ENCODE results near the gene IL1RAPL1.
"Not testable (repeated sequence)": the region's sequence is repeated elsewhere in the genome, so short reads cannot be mapped to it uniquely, and the experiment has no call there.

Gene IL1RAPL1

GRCh38 chrX:29107231-29107630, 520.0 kb downstream of the IL1RAPL1 start:
- no peak for DNase-seq (ENCODE audit: low read depth)
- TF ChIP-seq CTCF (conservative IDR thresholded peaks at IDR 0.05; ENCODE audit: low read length) = no peak
- no peak overlapping the region for H3K4me3 ChIP-seq (ENCODE audit: low read length)

- H3K4me3 ChIP-seq (ENCODE audit: low read length) = no peak overlapping the region
- TF ChIP-seq CTCF (conservative IDR thresholded peaks at IDR 0.05; ENCODE audit: low read length) = no peak
- no peak for DNase-seq (ENCODE audit: low read depth)
Measured at GRCh38 chrX:29110041-29110440, 522.8 kb downstream of the IL1RAPL1 start.

GRCh38 chrX:29113221-29113620, 526.0 kb downstream of the IL1RAPL1 start:
- no peak for TF ChIP-seq CTCF (conservative IDR thresholded peaks at IDR 0.05; ENCODE audit: low read length)
- no peak overlapping the region for H3K4me3 ChIP-seq (ENCODE audit: low read length)
- DNase-seq (ENCODE audit: low read depth) = no peak

GRCh38 chrX:29122817-29123216, 535.6 kb downstream of the IL1RAPL1 start:
- not testable (repeated sequence) for DNase-seq (ENCODE audit: low read depth); H3K4me3 ChIP-seq (ENCODE audit: low read length)

GRCh38 chrX:29130905-29131304, 543.7 kb downstream of the IL1RAPL1 start:
- no peak for DNase-seq (ENCODE audit: low read depth)
- no peak overlapping the region for H3K4me3 ChIP-seq (ENCODE audit: low read length)
- TF ChIP-seq CTCF (conservative IDR thresholded peaks at IDR 0.05; ENCODE audit: low read length) = no peak

GRCh38 chrX:29136904-29137303, 549.7 kb downstream of the IL1RAPL1 start:
- no peak for TF ChIP-seq CTCF (conservative IDR thresholded peaks at IDR 0.05; ENCODE audit: low read length)
- DNase-seq (ENCODE audit: low read depth) = no peak
- H3K4me3 ChIP-seq (ENCODE audit: low read length) = no peak overlapping the region

GRCh38 chrX:29138003-29138402, 550.8 kb downstream of the IL1RAPL1 start:
- no peak for DNase-seq (ENCODE audit: low read depth)
- TF ChIP-seq CTCF (conservative IDR thresholded peaks at IDR 0.05; ENCODE audit: low read length) = no peak
- no peak overlapping the region for H3K4me3 ChIP-seq (ENCODE audit: low read length)

GRCh38 chrX:29143356-29143755, 556.1 kb downstream of the IL1RAPL1 start:
- TF ChIP-seq CTCF (conservative IDR thresholded peaks at IDR 0.05; ENCODE audit: low read length) = no peak
- no peak overlapping the region for H3K4me3 ChIP-seq (ENCODE audit: low read length)
- DNase-seq (ENCODE audit: low read depth) = no peak

All from AG10803 (cell line).